Measurements from ENCODE around the gene S100A12.
"Not testable (repeated sequence)": the region's sequence is repeated elsewhere in the genome, so short reads cannot be mapped to it uniquely, and the experiment has no call there.

The S100A12 gene

DNA sequence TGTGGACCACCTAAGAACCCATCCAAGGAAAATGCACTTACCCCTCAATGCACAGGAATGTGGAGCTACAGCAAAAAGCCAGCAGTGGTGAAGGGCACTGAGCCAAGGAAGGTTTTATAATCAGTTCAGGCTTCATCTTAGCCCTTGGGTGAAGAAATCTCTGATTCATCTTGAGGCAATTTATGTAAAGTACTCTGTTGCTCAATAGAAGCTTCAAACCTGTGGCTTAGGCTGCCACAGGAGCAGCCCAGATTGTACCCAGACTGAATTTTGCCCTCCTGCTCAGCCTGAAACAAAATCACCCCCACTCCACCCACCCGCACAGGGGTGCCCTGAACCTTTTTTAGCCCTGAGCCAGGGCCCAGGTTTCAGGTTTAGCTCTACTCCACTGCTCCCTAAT is at the start of gene S100A12:
Gene S100A12 (minus strand): TSS at position 111 of the 400 bp plus-strand sequence. CDS start 1,029 bp downstream, outside the sequence.
- no peak within 1 kb of the TSS for H3K27ac ChIP-seq
- TF ChIP-seq, protein P1, sequence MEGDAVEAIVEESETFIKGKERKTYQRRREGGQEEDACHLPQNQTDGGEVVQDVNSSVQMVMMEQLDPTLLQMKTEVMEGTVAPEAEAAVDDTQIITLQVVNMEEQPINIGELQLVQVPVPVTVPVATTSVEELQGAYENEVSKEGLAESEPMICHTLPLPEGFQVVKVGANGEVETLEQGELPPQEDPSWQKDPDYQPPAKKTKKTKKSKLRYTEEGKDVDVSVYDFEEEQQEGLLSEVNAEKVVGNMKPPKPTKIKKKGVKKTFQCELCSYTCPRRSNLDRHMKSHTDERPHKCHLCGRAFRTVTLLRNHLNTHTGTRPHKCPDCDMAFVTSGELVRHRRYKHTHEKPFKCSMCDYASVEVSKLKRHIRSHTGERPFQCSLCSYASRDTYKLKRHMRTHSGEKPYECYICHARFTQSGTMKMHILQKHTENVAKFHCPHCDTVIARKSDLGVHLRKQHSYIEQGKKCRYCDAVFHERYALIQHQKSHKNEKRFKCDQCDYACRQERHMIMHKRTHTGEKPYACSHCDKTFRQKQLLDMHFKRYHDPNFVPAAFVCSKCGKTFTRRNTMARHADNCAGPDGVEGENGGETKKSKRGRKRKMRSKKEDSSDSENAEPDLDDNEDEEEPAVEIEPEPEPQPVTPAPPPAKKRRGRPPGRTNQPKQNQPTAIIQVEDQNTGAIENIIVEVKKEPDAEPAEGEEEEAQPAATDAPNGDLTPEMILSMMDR (conservative IDR thresholded peaks at IDR 0.05) = no peak

DNA sequence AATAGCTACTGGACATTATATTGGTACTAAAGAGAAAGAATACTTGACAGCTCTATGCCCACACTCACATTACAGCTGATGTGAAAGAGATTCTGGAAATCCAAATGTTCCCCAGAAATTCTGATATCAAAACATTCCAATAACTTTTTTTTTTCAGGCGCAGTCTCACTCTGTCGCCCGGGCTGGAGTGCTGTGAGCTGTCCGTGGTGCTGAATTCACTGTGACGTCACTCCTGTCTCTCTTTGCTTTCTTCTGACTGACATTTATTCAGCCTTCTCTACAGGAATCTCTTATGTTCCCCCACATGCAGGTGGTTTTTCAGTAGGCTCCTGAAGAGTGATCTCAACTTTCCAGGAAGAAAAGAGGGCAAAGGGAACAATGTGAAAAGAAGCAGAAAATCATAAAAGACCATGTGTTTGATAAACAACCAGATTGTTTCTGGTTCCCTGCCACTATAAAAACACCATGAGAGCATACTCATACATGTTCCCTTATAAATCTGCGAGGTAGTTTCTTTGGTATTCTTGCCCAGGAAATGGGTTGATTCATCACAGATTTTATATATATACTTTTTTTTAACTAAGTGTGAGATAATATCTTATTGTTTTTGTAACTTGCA is 47.1 kb upstream of the S100A12 start:
- TF ChIP-seq, protein P1 (conservative IDR thresholded peaks at IDR 0.05) = no peak
- no peak overlapping the region for H3K27ac ChIP-seq

GRCh38 chr1:153420306-153420705 is 44.9 kb upstream of the S100A12 start:
- TF ChIP-seq, protein P1 (conservative IDR thresholded peaks at IDR 0.05) = no peak
- H3K27ac ChIP-seq = no peak overlapping the region

GRCh38 chr1:153419436-153419793 is 44.0 kb upstream of the S100A12 start:
- H3K27ac ChIP-seq = not testable (repeated sequence)

GRCh38 chr1:153418758-153419435 is 43.5 kb upstream of the S100A12 start:
- H3K27ac ChIP-seq = not testable (repeated sequence)

DNA sequence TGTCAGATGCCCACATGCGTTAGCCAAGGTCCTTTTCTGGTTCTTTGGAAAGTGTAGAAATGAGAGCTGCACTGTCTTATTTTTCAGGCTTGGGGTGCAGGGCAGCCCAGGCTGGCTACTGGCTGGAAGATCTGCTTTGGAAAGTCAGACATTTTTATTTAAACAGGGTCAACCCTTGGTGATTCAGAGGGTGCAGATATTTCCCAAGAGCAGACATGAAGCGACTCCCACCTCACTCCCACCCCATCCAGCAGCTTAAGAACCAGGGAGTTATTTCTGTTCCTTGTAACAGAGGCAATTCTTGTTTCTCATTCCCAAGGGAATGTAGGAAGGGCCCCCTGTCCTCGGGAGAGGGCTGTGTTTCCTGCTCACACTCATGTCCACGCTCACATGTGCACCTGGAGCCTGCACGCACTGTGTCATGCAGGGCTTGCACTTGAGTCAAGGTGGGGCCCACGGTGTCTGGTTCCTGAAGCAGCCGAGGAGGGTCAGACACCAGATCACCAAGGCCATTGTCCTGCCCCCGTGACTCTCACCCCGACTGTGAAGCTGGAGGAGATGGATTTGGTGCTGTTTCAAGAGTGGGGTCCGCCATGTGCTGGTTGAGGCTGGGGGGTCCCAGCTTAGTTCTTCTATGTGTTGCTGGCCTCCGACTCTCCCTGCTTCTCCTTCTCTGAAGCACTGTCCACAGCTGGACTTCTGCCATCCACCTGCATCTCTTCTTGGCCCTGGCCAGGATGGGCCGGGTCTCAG is 41.9 kb upstream of the S100A12 start:
- TF ChIP-seq, protein P1 (conservative IDR thresholded peaks at IDR 0.05) = no peak

DNA sequence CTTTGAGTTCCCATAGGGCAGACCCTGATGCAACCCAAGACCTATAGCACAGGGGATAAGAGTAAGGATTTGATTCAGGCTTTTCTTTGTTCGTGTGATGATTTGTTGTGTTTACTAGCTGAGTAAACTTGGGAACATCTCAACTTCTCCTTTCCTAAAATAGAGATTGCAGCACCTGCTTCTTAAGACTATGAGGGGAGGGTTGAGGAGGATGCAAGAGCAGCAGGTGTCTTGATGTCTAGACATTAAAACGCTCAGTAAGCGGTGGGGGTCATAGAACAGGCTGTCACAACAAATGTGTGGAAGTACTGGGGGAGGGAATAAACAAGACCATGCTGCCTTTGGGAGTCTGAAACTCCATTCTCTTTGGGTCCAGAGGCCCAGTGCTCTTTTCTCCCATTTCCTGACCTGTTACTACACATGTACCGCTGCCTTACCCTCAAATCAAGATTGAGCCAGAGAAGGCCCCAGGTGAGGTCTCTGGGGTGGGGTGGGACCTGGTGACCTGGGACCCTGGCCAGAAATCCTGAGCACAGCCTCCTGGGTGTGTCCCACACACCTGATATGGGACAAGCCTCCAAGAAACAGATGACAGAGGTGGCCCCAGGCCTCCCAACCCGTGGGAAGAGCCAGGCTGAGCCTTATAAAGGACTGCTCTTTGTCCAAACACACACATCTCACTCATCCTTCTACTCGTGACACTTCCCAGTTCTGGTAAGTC is 40.6 kb upstream of the S100A12 start, which contains the start of gene S100A7A:
Gene S100A7A (plus strand): TSS at position 671 of the 721 bp plus-strand sequence. CDS start 1,563 bp downstream, outside the sequence.
- TF ChIP-seq, protein P1 (conservative IDR thresholded peaks at IDR 0.05) = no peak
- no peak within 1 kb of the TSS for H3K27ac ChIP-seq

More for the DNA sequence above, 41.9 kb upstream of the S100A12 start:
- no peak overlapping the region for H3K27ac ChIP-seq

- not testable (repeated sequence) for H3K27ac ChIP-seq
Observed at GRCh38 chr1:153413961-153414360, 38.5 kb upstream of the S100A12 start.

DNA sequence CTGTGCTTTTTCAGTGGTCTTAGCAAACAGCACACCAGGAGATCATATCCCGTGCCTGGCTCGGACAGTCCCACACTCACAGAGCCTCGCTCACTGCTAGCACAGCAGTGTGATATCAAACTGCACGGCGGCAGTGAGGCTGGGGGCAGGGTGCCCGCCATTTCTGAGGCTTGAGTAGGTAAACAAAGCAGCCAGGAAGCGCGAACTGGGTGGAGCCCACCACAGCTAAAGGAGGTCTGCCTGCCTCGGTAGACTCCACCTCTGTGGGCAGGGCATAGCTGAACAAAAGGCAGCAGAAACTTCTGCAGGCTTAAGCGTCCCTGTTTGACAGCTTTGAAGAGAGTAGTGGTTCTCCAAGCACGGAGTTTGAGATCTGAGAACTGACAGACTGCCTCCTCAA is 31.9 kb upstream of the S100A12 start:
- not testable (repeated sequence) for H3K27ac ChIP-seq

GRCh38 chr1:153405825-153406599 is 30.6 kb upstream of the S100A12 start:
- H3K27ac ChIP-seq = not testable (repeated sequence)

Data from VCaP (cell line).